ENCODE results near the gene BBOX1. TPM values are rescaled to one million over a fixed set of nuclear protein-coding genes. Genes with fewer than 3 reads are reported as not detected.

BBOX1 gene
- total RNA-seq, 4 donors from 2014 or later, result not detected

GRCh38 chr11:27046956-27047355 is 6.3 kb downstream of the BBOX1 start:
- ATAC-seq (ENCODE audit: low FRiP score) (no peak), DNase-seq (ENCODE audit: low spot score) (no peak)
- no peak for TF ChIP-seq CTCF (IDR thresholded peaks at IDR 0.05)

GRCh38 chr11:27052668-27053067 is 12.1 kb downstream of the BBOX1 start:
- ATAC-seq (ENCODE audit: low FRiP score), result no peak
- DNase-seq (ENCODE audit: low spot score), result no peak
- no peak for TF ChIP-seq CTCF (IDR thresholded peaks at IDR 0.05)

GRCh38 chr11:27055065-27055682 is 14.6 kb downstream of the BBOX1 start:
- no peak for TF ChIP-seq CTCF (IDR thresholded peaks at IDR 0.05)
- ATAC-seq (ENCODE audit: low FRiP score), result no peak

GRCh38 chr11:27057091-27057780 is 16.6 kb downstream of the BBOX1 start:
- TF ChIP-seq CTCF (IDR thresholded peaks at IDR 0.05), result no peak
- ATAC-seq (ENCODE audit: low FRiP score) (no peak), DNase-seq (ENCODE audit: low spot score) (no peak)

More at GRCh38 chr11:27055065-27055682, 14.6 kb downstream of the BBOX1 start:
- no peak for DNase-seq (ENCODE audit: low spot score)

GRCh38 chr11:27058456-27058855 is 17.8 kb downstream of the BBOX1 start:
- TF ChIP-seq CTCF (IDR thresholded peaks at IDR 0.05), result no peak
- no peak for DNase-seq (ENCODE audit: low spot score)
- no peak for ATAC-seq (ENCODE audit: low FRiP score)

GRCh38 chr11:27059431-27059830 is 18.8 kb downstream of the BBOX1 start:
- no peak for ATAC-seq (ENCODE audit: low FRiP score)
- TF ChIP-seq CTCF (IDR thresholded peaks at IDR 0.05), result no peak
- DNase-seq (ENCODE audit: low spot score), result no peak
